Measurements from ENCODE around the gene GFOD2.

GRCh38 chr16:67657751-67658518 lies 61.2 kb downstream of the GFOD2 start:
- no peak for TF ChIP-seq POLR2A (IDR thresholded peaks at IDR 0.05; ENCODE audit: low read depth)
- TF ChIP-seq, protein P1, sequence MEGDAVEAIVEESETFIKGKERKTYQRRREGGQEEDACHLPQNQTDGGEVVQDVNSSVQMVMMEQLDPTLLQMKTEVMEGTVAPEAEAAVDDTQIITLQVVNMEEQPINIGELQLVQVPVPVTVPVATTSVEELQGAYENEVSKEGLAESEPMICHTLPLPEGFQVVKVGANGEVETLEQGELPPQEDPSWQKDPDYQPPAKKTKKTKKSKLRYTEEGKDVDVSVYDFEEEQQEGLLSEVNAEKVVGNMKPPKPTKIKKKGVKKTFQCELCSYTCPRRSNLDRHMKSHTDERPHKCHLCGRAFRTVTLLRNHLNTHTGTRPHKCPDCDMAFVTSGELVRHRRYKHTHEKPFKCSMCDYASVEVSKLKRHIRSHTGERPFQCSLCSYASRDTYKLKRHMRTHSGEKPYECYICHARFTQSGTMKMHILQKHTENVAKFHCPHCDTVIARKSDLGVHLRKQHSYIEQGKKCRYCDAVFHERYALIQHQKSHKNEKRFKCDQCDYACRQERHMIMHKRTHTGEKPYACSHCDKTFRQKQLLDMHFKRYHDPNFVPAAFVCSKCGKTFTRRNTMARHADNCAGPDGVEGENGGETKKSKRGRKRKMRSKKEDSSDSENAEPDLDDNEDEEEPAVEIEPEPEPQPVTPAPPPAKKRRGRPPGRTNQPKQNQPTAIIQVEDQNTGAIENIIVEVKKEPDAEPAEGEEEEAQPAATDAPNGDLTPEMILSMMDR (IDR thresholded peaks at IDR 0.05): no peak
